HG03060 (cell line): ENCODE measurements around the gene DAB2IP.

Experiments used
- ATAC-seq: cut with Tn5 transposase; IDR thresholded peaks from one replicate; pipeline ENCODE4 v1.9.1; 2021; ENCODE audit warnings: low read depth, moderate number of reproducible peaks; ENCODE audit not compliant: unreplicated experiment

The DAB2IP gene

GRCh38 chr9:121718501-121718900 lies 67.1 kb downstream of the DAB2IP start:
- ATAC-seq: no peak

- ATAC-seq: no peak
Measured at GRCh38 chr9:121720311-121721057, 69.0 kb downstream of the DAB2IP start.

- ATAC-seq: no peak
Measured at GRCh38 chr9:121721058-121721350, 69.6 kb downstream of the DAB2IP start.

GRCh38 chr9:121721770-121722169 lies 70.3 kb downstream of the DAB2IP start:
- no peak for ATAC-seq

GRCh38 chr9:121725008-121725775 lies 73.8 kb downstream of the DAB2IP start:
- no peak for ATAC-seq

GRCh38 chr9:121727295-121728020 lies 76.0 kb downstream of the DAB2IP start:
- ATAC-seq: no peak

- ATAC-seq: no peak
Measured at GRCh38 chr9:121728916-121729315, 77.5 kb downstream of the DAB2IP start.

GRCh38 chr9:121729769-121730562 lies 78.5 kb downstream of the DAB2IP start:
- no peak for ATAC-seq

GRCh38 chr9:121731090-121731489 lies 79.7 kb downstream of the DAB2IP start:
- ATAC-seq: no peak

- ATAC-seq: no peak
Measured at GRCh38 chr9:121731919-121732318, 80.5 kb downstream of the DAB2IP start.

- ATAC-seq: no peak
Measured at GRCh38 chr9:121732389-121732788, 81.0 kb downstream of the DAB2IP start.

GRCh38 chr9:121732886-121733285 lies 81.5 kb downstream of the DAB2IP start:
- no peak for ATAC-seq

- ATAC-seq: no peak
Measured at GRCh38 chr9:121734465-121734864, 83.0 kb downstream of the DAB2IP start.

- no peak for ATAC-seq
Measured at GRCh38 chr9:121735065-121735792, 83.8 kb downstream of the DAB2IP start.

- no peak for ATAC-seq
Measured at GRCh38 chr9:121735793-121736770, 84.6 kb downstream of the DAB2IP start.

GRCh38 chr9:121736934-121737462 lies 85.6 kb downstream of the DAB2IP start:
- no peak for ATAC-seq

- no peak for ATAC-seq
Measured at GRCh38 chr9:121737481-121737931, 86.1 kb downstream of the DAB2IP start.

- no peak for ATAC-seq
Measured at GRCh38 chr9:121738411-121738810, 87.0 kb downstream of the DAB2IP start.

- no peak for ATAC-seq
Measured at GRCh38 chr9:121738968-121739367, 87.5 kb downstream of the DAB2IP start.
